HEK293T (cell line): ENCODE data around the gene OR11H6.

Experiments
- BHLHE40 ChIP-seq: fragments of 450-650 bp; IDR thresholded peaks from 2 replicates; pipeline ENCODE4 v1.6.1; 2016; ENCODE audit warnings: mild to moderate bottlenecking, moderate library complexity, borderline replicate concordance
- ELF4 ChIP-seq: fragments of 450-650 bp; IDR thresholded peaks from 2 replicates; pipeline ENCODE4 v1.6.1; 2017; ENCODE audit warnings: antibody characterized with exemption

GRCh38 chr14:20228681-20229080, 5.2 kb downstream of the OR11H6 start, which contains the start of gene OR11H7:
- TF ChIP-seq ELF4 (no peak), BHLHE40 (no peak)
